ENCODE data around the gene KCP.
A peak's percentile ranks its signal among the peaks of the same experiment; 100 is the strongest.

Gene KCP

DNA sequence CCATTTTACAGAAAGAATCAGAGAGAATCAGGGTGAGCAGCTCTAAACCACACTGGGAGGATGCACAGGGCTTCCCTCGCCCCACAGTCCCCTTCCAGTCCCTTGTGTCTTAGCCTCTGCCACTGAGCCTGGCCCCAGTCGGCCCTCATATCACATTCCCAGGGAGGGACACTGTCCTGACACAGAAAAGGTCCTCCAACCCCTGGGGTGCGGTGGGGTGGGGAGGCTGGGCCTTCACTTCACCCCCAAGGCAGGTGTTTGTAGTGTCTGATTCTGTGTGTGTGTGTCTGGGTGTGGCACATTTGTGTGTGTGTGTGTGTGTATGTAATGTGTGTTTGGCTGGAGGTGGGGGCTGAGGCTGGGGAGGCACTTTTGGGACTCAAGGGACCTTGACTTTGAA, 1.8 kb upstream of the KCP start:
- no peak overlapping the region for H3K4me3 ChIP-seq (ENCODE audit: control insufficient read depth, low read depth, low read length)
- TF ChIP-seq CTCF (IDR thresholded peaks at IDR 0.05; ENCODE audit: control insufficient read depth, insufficient read depth, low read depth, low read length, missing control alignments), result no peak
- no peak for DNase-seq (ENCODE audit: low read depth)

DNA sequence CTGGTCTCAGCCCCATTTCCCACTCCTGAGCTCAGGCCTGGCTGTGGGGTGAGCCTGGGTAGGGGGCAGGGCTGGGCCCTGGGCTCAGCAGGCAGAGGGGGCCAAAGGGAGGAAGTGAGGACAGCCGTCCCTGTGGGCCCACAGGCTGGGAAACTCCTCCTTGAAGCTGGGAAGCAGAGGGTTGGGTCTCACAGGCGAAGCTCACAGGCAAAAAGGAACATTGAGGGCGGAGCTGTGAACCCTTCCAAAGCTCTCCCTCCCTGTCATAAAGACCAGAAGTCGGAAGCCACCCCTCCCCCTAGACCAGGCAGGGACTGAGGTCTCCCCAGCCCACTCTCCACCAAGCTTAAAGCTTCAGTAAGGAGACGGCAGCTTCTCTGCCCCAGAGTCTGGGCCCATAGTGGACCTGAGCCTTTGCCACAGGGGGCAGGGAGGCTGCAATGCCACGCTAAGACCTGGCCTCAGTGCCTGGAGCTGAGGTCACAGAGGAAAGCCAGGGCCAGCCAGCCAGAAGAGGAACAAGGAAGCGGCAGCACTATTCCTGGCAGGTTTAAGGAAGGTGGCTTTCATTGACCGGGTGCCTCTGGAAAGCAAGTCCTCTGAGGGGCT, 1.0 kb upstream of the KCP start:
- TF ChIP-seq CTCF (IDR thresholded peaks at IDR 0.05; ENCODE audit: control insufficient read depth, insufficient read depth, low read depth, low read length, missing control alignments), result no peak
- DNase-seq (ENCODE audit: low read depth), result no peak

GRCh38 chr7:128909625-128910568, 612 bp downstream of the KCP start:
- peak overlapping the region; percentile 44 for H3K4me3 ChIP-seq (ENCODE audit: control insufficient read depth, low read depth, low read length)
- TF ChIP-seq CTCF (IDR thresholded peaks at IDR 0.05; ENCODE audit: control insufficient read depth, insufficient read depth, low read depth, low read length, missing control alignments), result no peak
- DNase-seq (ENCODE audit: low read depth), result no peak

More for the DNA sequence above, 1.0 kb upstream of the KCP start:
- H3K4me3 ChIP-seq (ENCODE audit: control insufficient read depth, low read depth, low read length), result no peak overlapping the region

DNA sequence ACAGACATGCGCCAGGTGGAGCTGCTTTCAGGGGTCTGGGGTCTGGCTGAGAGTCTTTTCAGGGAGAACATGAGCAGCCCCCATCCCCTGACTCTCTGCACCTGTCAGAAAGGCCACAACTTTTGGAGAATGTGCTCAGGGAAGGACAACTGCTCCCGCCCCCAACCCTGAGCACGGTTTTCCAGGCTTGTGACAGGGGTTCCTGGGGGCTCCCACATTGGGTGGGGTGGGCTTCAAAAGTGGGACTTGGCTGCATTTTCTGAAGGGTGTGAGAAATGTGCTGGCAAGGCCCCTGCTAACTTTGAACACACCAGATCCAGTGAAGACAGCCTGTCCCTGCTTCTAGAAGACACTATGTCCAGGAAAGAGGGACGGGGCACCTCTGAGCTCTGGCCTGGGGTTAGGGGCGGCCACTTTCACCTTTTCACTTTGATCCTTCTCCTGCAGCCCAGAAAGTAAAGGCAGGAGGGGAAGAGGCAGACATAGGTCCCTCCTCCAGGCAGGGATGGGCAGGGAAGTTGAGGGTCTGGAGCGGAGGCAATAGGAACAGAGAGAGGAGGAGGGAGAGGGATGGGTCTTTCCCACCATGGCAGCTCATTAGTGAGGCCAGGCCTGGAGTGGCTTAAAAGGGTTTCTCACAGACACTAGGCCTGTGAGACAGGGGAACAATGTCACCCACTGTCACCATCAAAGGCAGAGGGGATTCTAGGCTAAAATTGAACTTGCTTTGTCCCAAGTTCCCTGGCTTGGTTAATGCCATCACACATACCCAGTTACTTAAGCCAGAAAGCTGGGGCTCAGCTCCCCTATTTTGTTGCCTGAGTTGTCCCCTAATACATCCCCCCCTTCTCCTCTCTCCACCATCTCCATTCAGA, 1.5 kb downstream of the KCP start:
- no peak for DNase-seq (ENCODE audit: low read depth)
- no peak overlapping the region for H3K4me3 ChIP-seq (ENCODE audit: control insufficient read depth, low read depth, low read length)
- no peak for TF ChIP-seq CTCF (IDR thresholded peaks at IDR 0.05; ENCODE audit: control insufficient read depth, insufficient read depth, low read depth, low read length, missing control alignments)

DNA sequence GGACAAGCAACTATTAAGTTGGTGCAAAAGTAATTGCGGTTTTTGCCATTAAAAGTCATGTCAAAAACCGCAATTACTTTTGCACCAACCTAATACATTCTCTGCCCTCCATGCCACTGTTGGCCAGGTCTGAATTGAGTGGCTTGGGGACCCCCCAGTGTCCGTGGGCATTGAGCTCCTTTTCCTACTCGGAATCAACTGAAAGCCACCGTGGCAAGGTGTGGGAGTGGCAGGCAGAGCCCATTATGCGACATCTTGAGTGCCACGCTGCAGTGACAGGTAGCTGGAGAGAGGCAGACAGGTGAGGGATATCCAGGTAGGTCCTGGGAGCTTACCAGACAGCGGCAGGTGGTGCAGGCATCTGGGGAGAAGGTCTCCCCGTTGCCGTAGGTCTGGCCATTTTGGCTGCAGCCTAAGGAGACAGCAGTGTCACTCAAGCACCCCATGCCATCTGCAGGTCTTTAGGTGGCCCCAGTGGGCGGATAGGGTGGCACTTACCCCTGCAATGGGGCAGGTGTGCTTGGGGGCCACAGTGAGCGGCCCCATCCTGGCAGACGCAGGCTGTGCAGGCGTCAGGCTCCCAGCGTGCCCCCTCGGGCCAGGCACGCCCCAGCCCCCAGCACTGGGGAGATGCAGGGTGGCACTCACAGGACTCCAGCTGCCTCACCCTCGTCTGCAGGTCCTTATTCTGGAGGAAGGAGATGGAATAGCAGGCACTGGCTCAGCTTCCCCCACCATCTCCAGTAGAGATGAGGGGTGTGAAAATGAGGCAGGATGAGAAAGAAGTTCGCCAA, 3.5 kb downstream of the KCP start:
- no peak for DNase-seq (ENCODE audit: low read depth)
- TF ChIP-seq CTCF (IDR thresholded peaks at IDR 0.05; ENCODE audit: control insufficient read depth, insufficient read depth, low read depth, low read length, missing control alignments), result no peak
- no peak overlapping the region for H3K4me3 ChIP-seq (ENCODE audit: control insufficient read depth, low read depth, low read length)
